KMS-11 (cell line): ENCODE data around the gene KRT35.

Experiments used
- H2AFZ ChIP-seq: fragments of 200-600 bp; sonication (generic); 2 replicates; pipeline ENCODE4 v1.6.1; 2016; ENCODE audit warnings: antibody characterized with exemption, mixed run types, low read depth
- H3K27ac ChIP-seq: fragments of 200-600 bp; sonication (generic); 2 replicates; pipeline ENCODE4 v1.6.1; 2016; ENCODE audit warnings: mild to moderate bottlenecking, mixed run types
- H3K27me3 ChIP-seq: fragments of 200-600 bp; sonication (generic); 2 replicates; pipeline ENCODE4 v1.6.1; 2017; ENCODE audit warnings: mild to moderate bottlenecking, low read depth, mixed run types, moderate library complexity; ENCODE audit not compliant: insufficient read depth
- H3K36me3 ChIP-seq: fragments of 200-600 bp; sonication (generic); 2 replicates; pipeline ENCODE4 v1.6.1; 2017; ENCODE audit warnings: mild to moderate bottlenecking, mixed run types; ENCODE audit not compliant: insufficient read depth
- H3K4me1 ChIP-seq: fragments of 200-600 bp; sonication (generic); 2 replicates; pipeline ENCODE4 v1.6.1; 2016; ENCODE audit warnings: mild to moderate bottlenecking, low read depth, mixed run types; ENCODE audit not compliant: poor library complexity, severe bottlenecking
- H3K4me2 ChIP-seq: fragments of 200-600 bp; sonication (generic); 2 replicates; pipeline ENCODE4 v1.7.0; 2016; ENCODE audit warnings: mild to moderate bottlenecking, mixed run types
- H3K4me3 ChIP-seq: fragments of 200-600 bp; sonication (generic); IDR thresholded peaks from 2 replicates; pipeline ENCODE4 v1.6.1; 2017; ENCODE audit warnings: low read depth, low read length, mixed read lengths; ENCODE audit not compliant: insufficient read depth
- H3K79me2 ChIP-seq: fragments of 200-600 bp; sonication (generic); 2 replicates; pipeline ENCODE4 v1.6.1; 2016; ENCODE audit warnings: low read depth, mixed run types; ENCODE audit not compliant: insufficient read depth
- H3K9ac ChIP-seq: fragments of 200-600 bp; sonication (generic); 2 replicates; pipeline ENCODE4 v1.6.1; 2016; ENCODE audit warnings: mild to moderate bottlenecking, mixed run types
- H4K20me1 ChIP-seq: fragments of 200-600 bp; sonication (generic); 2 replicates; pipeline ENCODE4 v1.6.1; 2016; ENCODE audit warnings: mild to moderate bottlenecking, mixed run types; ENCODE audit not compliant: insufficient read depth
- CTCF ChIP-seq: fragments of 200-600 bp; sonication (generic); conservative IDR thresholded peaks from 2 replicates; pipeline ENCODE4 v1.6.1; 2017; ENCODE audit warnings: low read depth, mild to moderate bottlenecking, antibody characterized with exemption, low read length, moderate library complexity, mixed read lengths

Gene KRT35

DNA sequence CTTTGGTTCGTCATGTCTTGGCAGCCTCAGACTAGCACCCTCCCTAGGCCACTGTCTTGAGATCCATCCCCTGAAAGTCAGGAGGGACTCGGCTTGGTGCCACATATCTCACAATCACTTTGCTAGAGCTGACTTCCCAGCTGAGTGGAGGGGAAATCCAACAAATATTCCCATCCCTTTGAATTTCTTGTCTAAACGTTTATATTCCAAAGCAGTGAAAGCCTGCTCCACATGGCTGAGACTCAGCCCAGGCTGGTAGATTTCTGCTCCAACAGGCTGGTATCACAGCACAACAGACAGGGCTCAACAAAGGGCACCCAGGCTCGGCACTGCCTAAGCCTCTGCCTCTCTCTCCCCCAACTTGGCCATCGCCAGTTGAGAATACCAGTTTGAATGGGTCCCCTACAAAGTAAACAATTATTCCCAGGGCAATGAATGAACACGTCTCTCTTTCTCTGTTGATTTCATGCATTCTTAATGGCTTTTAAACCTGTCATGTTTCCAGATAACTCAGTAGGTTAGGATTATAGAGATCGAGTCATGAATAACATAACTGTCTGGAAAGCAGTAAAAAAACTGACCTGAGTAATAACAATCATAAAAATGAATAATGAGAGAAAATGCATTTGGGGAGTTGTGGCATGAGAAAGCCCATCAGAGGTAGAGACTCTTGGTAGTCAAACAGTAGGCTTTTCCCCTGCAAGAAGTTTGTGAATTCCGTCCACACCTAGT is 23.5 kb upstream of the KRT35 start:
- Histone ChIP-seq H3K4me1 (no peaks in the 10 kb centered on the region), H3K27ac (no peak overlapping the region), H4K20me1 (no peaks in the 10 kb centered on the region)

GRCh38 chr17:41503202-41503601 is 22.3 kb upstream of the KRT35 start:
- H3K4me3 ChIP-seq = no peak overlapping the region
- no peaks in the 10 kb centered on the region for H4K20me1 ChIP-seq
- no peak overlapping the region for H3K4me2 ChIP-seq
- no peaks in the 10 kb centered on the region for H3K36me3 ChIP-seq
- no peak overlapping the region for H3K27ac ChIP-seq
- peaks cover 5% of the 10 kb centered on the region; the same call in 1 of the 2 replicates for H3K27me3 ChIP-seq
- H3K9ac ChIP-seq = no peak overlapping the region
- no peaks in the 10 kb centered on the region for H3K4me1 ChIP-seq
- H2AFZ ChIP-seq = no peak overlapping the region
- H3K79me2 ChIP-seq = no peaks in the 10 kb centered on the region
- no peak for TF ChIP-seq CTCF

More for the DNA sequence above, 23.5 kb upstream of the KRT35 start:
- Histone ChIP-seq H2AFZ (no peak overlapping the region), H3K9ac (no peak overlapping the region), H3K4me3 (no peak overlapping the region), H3K79me2 (no peaks in the 10 kb centered on the region), H3K36me3 (no peaks in the 10 kb centered on the region), H3K4me2 (no peak overlapping the region), H3K27me3 (peaks cover 3% of the 10 kb centered on the region; the same call in 1 of the 2 replicates)
- no peak for TF ChIP-seq CTCF

DNA sequence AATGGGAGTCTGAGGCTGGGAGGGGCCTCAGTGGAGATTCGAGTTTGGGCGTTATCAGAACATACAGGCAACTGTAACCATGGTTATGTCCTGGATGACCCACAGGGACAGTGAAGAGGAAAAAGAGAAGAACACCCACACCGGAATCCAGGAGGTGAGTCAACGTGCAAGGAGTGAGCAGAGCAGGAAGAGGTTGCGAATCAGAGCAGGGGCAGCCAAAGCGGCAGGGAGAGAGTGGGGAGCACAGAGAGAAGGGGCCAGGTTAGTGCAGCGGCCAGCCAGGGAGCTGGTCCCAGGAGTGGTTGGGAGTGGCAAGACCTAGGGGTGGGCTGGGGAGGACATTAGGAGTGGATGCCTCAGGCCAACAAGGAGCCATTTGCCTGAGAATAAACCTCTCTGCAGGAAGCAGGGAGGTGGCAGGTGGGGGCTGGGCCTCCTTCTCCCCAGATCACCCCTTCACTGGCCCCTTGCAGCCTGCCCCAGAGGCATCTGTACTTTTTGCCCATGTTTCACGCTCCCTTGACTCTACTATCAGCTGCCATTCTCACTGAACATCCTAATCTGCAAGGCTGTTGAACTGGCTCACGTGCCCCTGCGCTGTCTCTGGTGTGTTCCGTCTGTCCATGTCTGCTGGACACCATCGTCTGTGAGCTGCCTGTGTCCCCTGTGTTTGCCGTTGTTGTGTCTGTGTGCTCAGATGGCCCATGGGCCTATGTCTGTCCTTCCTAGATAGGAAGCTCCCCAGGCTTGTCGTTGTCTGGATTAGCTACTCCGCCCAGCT is 19.4 kb upstream of the KRT35 start:
- Histone ChIP-seq H3K4me2 (no peak overlapping the region), H3K9ac (no peak overlapping the region), H2AFZ (no peak overlapping the region), H3K36me3 (no peaks in the 10 kb centered on the region), H3K79me2 (no peaks in the 10 kb centered on the region), H3K27me3 (peaks cover 5% of the 10 kb centered on the region; the same call in 1 of the 2 replicates), H3K4me1 (no peaks in the 10 kb centered on the region), H3K27ac (no peak overlapping the region), H4K20me1 (no peaks in the 10 kb centered on the region), H3K4me3 (no peak overlapping the region)
- no peak for TF ChIP-seq CTCF

- no peaks in the 10 kb centered on the region for H3K79me2 ChIP-seq
- peaks cover 5% of the 10 kb centered on the region; the same call in 1 of the 2 replicates for H3K27me3 ChIP-seq
- H2AFZ ChIP-seq = no peak overlapping the region
Measured at GRCh38 chr17:41499714-41500113, 18.8 kb upstream of the KRT35 start.

More at GRCh38 chr17:41499714-41500113, 18.8 kb upstream of the KRT35 start:
- Histone ChIP-seq H3K4me3 (no peak overlapping the region), H3K4me1 (no peaks in the 10 kb centered on the region), H3K27ac (no peak overlapping the region), H3K4me2 (no peak overlapping the region), H4K20me1 (no peaks in the 10 kb centered on the region), H3K36me3 (no peaks in the 10 kb centered on the region), H3K9ac (no peak overlapping the region)
- no peak for TF ChIP-seq CTCF
